Stimulated activated CD4-positive, alpha-beta T cell treated with anti-CD3 and anti-CD28 coated beads, Interleukin-1b, Interleukin-23, amount 100 ng/mL, for 1 hour (primary cell): ENCODE measurements around the gene BRD3.

Source experiments
- DNase-seq, 2 donors: peaks; one replicate each; pipeline ENCODE4 v3.0.0-alpha.2; 2020; ENCODE audit warnings: low read depth in 2 of 2

Gene BRD3

GRCh38 chr9:134066913-134067851 is 644 bp downstream of the BRD3 start:
- no peak for DNase-seq

DNA sequence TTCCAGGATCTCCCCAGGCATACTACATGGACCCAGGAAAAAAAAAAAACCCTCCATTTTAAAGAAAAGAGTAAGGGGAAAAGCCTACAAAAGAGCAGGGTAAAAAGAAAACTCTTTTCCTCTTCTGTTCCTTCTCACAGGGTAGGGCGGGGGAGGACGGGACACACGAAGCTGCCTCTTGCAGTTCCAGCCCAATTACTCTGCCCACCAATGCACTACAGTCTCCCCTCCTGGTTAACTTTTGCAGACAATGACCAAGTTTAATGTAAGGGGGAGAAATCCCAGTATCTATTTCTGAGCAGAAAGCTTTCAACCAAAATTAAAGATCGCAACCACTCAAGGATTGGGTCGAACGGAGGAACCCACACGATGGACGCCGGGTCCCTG is 1.3 kb downstream of the BRD3 start:
- DNase-seq: no peak

GRCh38 chr9:134065612-134066419 is 2.0 kb downstream of the BRD3 start:
- DNase-seq: no peak

DNA sequence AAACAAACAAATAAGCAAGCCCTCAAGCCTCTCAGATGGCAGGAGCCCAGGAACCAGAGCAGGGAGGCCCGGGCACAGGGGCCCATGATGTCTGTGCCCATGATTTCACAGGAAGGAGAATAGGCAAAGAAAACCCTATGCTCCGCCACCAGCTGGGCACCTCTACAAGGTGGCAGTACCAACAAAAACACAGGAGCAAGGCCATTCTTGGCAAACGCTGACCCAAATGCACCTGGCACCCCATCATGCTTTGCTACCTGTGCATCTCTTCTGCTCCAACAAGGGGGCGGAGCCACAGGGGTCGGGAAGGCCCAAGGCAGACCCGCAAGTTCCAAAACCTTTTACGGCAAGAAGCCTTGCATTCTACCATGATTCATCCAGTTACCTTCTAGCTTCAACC is 3.1 kb downstream of the BRD3 start:
- no peak for DNase-seq

DNA sequence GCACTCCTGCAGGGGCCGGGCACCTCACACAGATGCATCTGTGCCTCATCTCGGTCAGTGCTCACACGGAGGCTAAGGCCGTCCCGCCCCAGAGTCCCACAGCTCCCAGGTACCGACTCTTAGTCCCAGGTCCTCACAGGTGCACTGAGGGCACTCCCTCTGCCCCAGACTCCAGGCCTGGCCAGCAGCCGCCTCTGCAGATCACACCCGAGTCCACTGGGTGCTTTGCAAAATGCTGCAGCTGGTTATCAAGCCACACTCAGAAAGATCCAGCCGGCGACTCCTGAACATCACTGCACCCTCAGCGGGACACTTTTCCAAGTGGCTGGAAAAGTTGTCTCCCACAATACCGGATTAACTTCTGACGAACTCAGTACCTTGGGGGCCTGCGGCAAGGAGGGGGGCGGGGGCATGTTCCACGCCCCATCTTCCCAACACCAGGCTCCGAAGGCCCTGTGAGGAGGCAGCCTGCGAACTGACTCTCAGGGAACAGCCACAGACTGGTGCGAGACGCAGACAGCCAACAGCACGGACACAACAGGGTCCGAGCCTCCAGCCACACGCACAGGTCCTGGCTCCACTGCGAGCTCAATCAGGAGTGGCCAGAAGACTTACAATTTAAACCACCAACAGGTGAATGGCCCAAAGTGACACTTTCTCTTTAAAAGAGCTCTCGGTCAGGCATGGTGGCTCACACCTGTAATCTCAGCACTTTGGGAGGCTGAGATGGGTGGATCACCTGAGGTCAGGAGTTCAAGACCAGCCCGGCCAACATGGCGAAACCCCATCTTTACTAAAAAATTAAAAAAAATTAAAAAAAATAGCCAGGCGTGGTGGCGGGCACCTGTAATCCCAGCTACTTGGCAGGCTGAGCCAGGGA is 4.0 kb downstream of the BRD3 start:
- no peak for DNase-seq

DNA sequence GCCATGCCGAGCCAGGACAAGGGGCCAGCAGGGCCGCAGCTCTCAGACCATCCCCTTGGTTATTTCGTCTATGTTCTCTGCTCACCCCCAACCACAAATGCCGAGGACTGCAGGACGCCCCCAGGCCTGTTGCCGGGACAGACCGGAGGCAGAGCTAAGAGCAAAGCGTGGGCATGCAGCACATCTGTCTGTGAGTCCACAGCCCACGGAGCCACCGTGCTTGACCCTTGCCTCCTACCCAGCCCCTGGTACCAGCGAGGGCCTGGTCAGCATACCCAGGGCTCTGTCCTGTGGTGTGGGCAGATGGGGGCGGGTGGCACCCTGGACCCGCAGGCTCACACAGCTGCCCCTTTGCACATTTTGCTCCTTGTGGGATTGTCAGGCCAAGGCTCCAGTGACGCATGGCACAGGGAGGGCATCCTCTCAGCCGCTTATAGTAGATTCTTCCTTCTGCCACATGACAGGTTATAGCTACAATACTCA is 4.7 kb downstream of the BRD3 start:
- no peak for DNase-seq

DNA sequence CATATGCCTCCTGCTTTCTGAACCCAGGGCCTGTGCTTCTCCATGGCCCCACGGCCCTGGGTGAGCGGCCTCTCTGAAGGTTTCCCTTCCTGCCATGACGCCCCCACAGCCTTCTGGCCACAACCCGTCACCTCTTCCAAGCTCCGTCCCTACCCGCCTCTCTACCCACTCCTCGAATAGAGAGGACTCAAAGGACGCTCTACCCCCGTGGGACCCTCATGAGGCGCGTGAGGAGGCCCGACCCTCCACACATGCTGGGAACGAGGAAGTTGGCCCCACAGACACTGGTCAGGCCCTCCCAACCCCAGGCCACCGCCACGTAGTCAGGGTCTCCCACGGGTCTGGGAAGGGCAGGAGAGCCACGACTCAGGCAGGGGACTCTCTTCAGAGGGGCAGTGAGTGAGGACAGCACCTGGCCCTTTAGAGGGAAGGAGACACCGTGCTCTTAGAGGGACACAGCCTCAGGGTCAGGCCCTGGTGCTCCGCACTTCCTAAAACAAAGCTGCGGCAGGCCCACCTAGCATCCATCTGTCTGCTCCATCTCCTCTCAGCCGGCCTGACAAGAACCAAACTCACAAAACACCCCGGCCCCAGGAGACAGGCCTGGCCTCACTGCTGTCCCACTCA is 5.3 kb downstream of the BRD3 start:
- DNase-seq: no peak

DNA sequence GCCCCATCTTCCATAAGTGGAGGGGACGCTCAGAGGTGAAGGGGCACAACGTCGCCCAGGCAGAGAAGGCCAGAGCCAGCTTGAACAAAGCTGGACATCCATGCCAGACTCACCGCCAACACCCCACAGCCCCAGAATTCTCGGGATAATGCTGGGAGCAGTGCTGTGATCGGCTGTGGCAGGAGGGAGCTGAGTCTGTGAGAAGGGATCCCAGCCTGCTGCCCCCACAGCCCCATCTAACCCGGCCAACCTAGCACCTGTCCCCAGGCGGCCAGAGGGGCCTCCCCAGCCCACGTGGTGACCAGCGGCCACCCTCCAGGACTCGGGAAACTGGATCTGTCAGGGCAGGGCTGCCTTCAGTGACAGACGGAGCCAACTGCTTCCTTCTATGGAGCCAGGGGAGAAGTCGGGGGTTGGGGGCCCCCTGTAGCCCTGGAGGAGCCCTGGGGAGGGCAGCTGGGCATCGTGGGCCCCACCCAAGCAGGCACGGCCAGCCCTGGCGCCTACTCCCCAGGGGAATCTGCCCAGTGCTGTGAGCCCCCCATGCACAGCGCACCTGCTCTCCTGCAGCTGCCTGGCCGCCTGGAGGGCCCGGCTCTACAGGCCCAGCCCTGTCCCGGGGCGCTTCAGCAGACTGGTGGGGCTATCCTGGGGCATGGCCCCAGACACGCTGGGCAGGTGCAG is 6.0 kb downstream of the BRD3 start:
- no peak for DNase-seq

DNA sequence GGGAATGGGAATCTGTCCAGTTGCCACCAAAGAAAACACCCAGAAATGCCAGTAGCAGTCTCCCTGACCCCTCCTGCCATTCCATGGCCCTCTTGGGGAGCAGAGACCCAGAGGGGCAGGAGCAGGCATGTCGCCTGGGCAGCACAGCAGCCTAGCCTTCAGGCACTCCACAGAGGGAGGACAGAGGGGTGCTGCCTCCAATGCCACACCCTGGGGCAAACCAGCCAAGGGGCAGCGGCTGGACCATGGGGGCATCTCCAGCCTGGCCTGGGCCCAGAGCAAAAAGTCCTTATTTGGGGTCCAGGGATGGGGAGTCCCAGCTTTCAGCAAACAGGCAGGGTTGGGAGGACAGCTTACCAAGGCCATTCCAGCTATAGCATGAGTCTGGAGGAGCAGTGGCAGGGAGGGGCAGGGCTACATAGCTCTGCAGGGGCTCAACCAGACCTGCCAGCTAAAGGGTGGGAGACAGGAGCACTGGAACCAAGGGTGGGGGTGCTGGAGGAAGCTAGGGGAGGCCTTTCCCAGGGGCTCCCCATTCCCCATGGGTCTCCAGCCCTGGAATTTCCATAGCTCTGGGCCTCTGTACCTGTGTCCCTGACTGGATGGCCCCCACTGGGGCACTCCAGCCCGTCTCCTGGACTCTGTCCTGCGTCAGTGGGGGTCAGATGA is 6.7 kb downstream of the BRD3 start:
- DNase-seq: no peak

DNA sequence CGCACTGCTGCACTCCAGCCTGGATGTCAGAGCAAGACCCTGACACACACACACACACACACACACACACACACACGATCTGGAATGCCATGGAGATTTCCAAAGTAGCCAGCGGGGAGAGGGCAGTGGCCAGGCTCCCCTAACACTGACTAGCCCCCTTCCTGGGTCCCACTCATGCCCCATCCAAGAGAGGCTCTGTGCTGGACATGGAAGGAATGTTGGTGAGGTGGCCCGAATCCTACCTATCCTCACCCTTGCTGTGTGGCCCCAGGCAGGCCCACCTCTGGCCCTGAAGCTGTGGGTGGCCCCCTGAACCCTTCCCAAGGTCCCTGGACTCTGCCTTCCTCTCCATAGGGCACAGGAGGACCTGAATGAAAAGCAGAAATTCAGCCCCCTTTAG is 7.3 kb downstream of the BRD3 start:
- DNase-seq: no peak

GRCh38 chr9:134059661-134060395 is 8.0 kb downstream of the BRD3 start:
- no peak for DNase-seq

DNA sequence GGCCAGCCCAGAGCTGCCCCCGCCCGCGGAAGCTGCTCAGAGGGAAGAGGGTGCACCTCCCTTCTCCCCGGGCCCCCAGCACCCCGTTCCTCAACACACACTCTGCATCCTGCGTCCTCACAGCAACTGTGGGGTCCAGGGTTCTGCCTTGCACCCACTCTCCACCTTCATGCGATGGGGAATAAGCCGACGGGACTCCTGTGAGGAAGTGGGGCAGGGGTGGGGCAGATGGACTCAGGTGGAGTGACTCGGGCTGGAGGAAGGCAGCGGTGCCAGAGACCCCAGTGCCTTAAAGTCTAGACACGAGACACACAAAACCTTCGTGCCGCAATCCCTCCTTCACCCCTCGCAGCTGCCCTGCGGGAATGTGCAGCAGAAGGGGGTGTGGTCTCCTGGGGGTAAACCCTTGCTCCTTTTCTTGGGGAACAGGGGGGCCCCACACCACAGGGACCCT is 8.6 kb downstream of the BRD3 start:
- DNase-seq: no peak

DNA sequence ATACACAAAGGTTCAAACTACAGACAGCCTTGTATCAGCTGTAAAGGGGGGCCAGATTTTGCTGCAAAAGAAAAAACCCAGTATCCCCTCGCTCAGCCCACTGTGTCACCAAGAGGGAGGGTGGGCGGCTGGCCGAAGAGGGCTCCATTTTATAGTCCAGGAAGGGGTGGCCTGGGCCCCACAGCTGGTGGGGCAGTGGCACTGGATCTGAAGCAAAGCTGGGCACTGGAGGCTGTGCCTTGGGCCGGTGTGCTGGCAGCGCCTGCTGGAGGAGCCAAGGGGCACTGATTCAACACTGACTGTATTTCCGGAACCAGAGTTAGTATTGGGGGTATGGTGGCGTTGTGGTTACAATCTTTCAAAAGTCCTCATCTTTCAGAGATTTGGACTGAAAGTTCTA is 9.1 kb downstream of the BRD3 start:
- DNase-seq: no peak

- no peak for DNase-seq
These were observed 9.8 kb downstream of the BRD3 start for GRCh38 chr9:134057751-134058701.

GRCh38 chr9:134057307-134057657 is 10.5 kb downstream of the BRD3 start:
- DNase-seq: no peak

- DNase-seq: no peak
These were observed 11.1 kb downstream of the BRD3 start for GRCh38 chr9:134056483-134057306.

DNA sequence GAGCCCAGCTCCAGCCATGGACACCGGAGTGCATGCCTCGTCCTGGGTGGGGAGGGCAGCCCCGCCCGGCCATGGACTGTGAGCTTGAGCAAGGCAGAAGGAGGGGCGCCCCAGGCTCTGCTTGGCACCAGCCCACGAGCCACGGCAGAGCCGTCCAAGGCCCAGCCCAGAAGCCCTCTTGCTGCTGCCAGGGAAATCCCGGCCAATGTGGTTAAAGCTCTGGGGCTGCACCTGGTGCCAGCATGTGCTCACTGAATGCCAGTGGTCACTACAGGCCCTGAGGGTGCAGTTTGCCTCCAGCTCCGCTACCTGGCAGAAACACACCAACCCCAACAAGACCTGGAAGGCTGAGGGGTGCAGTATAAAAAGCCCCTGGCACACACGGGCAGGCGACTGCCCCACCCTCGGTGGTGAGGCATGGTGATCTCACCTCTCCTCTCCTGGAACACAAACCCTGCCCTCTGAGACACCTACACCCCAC is 11.8 kb downstream of the BRD3 start:
- no peak for DNase-seq
